C1 segment of cervical spinal cord (tissue), 14 donors: ENCODE results near the gene COG5.

Experiments used
- DNase-seq, 14 donors: peaks; one replicate each; lab custom pipeline; 2025; lab: John Stamatoyannopoulos, UW

The COG5 gene

DNA sequence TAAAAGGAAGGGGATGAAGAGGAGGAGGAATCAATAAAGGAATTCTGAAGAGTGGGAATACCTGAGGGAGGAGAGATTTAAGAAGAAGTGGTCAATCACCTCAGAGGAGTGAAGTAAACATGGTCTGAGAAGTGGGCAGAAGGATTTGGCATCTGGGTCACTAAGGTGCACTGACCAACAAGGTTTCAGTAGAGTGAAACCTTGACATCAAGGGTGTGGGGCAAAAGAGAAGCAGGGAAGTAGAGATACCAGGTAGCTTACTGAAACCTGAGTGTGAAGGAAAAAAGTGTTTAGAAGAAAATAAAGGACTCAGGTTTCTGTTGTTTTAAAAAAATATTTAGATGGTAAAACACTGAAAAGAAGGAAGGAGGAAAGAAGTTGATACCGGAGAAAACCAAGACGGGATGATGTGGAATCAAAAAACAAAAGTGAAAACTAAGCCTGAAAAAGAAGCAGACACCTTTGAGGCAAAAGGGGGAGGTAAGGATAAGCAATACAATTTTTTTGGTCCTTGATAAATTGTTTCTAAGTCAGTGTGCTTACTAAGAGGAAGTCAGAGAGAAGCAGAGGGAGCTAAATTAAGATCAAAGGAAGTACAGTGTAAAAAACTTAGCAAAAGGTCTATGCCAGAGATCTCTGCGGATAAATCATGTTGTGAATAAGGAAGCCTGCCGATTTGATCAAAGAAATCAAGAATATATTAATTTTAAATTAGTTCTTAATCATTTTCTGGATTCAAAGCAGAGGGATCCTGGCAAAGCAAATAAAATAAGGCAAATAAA, 231.0 kb downstream of the COG5 start:
- no peak for DNase-seq

DNA sequence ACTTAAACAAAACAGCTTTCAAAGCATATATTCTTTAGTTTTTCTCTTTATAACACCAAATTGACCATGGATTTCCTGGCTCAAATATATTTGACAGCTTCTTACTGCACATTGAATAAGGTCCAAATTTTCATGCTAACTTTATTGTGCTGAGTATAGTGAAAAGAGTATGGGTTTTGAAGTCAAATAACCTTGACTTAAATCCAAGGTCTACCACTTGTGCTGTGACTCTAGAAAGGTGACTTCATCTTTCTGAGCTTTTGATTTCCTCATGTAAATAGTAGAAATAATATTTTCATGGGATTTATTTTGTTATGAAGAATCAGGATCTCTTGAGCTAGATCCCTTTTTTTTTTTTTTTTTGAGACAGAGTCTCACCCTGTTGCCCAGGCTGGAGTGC, 233.2 kb downstream of the COG5 start:
- no peak for DNase-seq

DNA sequence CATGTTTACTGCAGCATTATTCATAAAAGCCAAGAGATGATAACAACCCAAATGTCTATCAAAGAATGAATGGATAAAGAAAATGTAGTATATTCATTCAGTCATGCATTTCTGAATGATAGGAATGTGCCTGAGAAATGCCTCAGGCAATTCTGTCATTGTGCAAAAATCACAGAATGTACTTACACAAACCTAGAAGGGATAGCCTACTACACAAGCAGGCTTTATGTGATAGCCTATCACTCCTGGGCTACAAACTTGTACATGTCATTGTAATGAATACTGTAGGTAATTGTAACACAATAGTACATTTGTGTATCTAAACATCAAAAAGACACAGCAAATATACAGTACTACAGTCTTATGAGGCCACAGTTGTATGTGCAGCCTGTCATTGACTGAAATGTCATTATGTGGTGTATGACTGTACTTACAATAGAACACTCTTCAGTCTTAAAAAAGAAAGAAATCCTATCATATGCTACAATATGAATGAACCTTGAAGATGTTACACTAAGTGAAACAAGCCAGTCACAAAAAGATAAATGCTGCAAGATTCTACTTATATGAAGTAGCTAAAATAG, 235.6 kb downstream of the COG5 start:
- no peak for DNase-seq

DNA sequence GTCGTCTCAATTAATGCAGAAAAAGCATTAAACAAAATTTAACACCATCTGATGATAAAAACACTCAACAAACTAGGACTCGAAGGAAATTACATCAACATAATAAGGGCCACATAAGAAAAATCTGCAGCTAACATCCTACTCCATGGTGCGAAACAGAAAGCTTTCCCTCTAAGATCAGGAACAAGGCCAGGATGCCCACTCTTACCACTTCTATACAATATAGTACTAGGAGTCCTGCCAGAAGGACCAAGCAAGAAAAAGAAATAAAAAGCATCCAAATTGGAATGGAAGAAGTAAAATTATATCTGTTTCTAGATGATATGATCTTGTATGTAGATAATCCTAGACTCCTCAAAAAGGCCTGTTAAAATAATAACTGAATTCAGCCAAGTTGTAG, 237.7 kb downstream of the COG5 start:
- no peak for DNase-seq

DNA sequence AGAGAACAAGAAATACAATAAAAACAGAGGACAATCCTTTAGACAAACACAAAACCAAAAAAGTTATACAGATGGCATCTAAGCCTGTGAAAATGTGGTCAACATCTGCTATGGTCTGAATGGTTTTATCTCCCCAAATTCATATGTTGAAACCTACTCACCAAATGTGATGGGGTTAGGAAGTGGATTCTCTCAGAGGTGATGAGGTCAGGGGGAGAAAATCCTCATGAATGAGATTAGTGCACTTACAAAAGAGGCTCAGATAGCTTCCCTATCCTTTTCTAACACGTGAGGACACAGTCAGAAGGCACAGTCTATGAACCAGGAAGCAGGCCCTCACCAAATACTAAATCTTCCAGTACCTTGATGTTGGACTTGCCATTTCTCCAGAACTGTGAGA, 241.7 kb downstream of the COG5 start:
- DNase-seq, result no peak

DNA sequence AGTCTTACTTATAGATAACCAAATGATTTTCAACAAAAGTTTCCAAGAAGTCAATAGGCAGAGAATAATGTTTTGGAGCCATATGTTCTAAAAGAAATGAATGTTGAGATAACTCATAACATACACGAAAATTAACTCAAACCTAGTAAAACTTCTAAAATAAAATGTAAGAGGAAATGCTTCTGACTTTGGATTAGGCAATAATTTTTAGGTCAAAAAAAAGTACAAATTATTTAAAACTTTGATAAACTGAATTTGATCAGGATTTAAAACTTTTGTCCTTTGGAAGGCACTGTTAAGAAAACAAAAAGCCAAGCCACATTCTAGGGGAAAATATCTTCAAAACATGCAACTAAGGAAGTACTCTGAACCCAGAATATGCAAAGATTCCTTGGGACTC, 242.1 kb downstream of the COG5 start:
- no peak for DNase-seq

DNA sequence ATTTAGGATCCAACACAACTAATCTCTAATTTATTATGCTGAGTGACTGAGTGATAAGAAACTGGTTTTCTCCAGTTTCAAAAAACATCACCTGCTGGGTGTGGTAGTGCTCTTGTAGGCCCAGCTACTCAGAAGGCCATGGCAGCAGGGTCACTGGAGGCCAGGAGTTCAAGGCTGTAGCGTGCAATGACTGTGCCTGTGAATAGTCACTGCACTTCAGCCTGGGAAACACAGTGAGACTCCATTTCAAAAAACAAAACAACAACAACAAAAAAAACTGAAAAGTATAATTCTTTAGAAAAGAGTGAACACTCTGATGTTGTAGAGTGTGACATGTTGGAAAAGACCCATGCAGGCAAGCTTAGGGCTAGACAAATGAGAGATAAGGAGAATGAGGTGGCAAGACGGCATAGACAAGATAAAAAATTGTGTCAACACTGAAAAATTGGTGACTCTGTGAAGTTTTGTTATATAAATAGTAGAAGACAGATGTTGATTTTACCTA, 243.9 kb downstream of the COG5 start:
- DNase-seq, result no peak

DNA sequence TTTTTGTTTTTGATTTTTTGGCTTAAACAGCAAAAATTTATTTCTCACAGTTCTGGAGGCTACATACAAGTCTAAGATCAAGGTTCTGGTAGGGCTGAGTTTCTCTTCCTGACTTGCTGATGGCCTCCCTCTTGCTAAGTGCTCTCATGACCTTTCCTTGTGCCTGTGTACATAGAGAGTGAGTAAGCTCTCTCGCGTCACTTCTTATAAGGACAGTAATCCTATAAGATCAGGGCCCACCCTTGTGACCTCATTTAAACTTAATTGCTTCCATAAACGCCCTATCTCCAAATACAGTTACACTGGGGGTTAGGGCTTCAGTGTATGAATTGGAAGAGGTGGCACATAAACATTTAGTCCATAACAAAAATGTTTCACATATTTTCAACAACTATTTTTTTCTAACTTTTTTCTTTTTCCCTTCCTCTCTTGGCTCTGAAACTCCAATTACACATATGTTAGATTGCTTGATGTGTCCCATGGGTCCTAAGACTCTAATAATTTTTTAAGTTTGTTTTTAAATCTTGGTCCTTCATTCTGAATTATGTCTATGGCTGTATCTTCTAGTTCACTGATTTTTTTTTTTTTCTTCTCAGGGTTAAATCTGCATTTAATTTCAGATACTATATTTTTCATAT, 245.1 kb downstream of the COG5 start:
- DNase-seq, result no peak

DNA sequence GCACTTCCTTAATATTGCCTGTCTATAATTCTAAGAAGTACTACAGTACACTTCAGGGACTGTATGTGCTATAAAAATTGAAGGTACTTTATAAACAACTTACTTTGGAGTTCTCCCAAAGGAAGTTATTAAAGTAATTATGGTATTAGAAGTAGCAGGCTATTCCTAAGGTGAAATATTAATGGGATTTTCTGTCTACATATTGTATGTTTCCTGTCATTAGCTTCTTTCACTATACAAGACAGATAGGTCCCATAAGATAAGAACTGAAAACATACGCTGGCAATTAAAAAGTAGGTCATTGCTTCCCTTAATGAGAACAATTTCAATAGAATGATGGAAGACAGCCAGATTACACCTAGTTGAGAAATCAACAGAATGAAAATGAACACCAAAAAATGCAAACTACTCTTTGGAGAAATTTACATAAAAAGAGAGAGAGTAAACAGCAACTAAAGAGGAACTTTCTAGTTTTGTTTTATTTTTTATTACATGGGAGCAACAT, 248.0 kb downstream of the COG5 start:
- DNase-seq, result peak in 1 of 14 donors; percentile 44

DNA sequence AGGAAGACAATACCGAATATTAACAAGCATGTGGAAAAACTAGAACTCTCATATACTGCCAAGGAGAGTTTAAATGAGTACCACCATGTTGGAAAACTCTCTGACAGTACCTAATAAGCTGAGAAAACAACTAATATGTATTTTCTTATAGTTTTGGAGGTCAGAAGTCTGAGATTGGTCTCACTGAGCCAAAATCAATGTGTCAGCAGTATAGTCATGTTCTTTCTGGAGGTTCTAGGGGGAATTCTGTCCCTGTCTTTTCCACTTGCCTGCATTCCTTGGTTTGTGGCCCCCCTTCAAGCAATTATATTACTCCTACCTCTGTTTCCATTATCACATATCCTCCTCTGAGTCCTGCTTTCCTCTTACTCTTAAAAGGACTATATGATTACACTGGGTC, 250.4 kb downstream of the COG5 start:
- DNase-seq, result no peak

DNA sequence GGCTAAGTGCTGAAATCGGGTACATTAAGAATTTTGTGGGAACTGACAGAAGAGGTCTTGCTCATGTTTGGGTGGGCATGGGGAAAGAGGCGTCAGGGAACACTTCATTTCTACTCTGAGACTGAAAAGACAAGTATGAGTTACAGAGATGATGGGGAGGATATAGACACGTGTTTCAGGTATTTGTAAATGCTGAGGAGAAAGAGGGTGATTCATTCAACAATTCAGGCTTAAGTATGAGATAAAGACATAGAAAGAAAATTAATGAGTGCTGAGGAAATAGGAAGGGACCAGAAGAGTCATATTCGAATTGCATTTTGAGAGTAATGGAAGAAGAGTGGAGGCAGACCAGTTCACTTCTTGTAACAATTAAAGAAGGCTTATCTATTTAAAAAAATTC, 251.3 kb downstream of the COG5 start:
- no peak for DNase-seq

DNA sequence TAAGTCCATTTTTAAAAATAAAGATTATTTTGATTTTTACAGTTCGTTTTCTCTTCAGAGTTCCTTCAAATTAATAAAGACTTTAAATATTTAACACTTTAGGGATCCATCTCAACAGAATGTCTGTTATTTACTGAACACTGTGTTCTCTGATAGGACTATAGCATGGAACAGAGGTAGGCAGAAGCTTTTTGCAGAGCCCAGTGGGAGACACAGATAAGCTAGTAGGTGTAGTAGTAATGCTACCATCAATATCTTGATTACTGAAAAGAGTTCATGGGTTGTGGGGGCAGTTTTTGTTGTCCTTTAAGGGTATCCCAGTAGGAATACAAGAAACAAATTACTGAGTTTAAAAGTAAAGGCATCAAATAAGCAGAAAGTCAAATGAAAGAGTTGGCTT, 254.4 kb downstream of the COG5 start:
- no peak for DNase-seq

DNA sequence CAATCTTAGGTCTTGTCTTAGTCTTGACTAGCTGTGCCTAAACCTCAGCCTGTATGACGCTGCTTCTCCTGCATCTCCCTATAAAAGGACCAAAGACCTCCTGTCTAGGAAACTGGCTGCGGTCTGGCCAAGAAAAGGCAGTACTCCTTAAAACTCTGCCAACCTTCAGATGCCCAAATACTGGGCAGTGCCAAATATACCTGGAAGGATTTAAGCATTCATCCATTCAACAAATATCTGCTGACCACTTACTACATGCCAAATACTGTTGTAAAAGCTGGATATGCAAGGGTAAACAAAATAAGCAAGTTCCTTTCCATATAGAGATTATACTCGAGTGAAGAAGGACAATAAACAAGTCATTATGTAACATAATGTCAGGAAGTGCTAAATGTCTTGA, 259.1 kb downstream of the COG5 start:
- peak in 1 of 14 donors; percentile 53 for DNase-seq

DNA sequence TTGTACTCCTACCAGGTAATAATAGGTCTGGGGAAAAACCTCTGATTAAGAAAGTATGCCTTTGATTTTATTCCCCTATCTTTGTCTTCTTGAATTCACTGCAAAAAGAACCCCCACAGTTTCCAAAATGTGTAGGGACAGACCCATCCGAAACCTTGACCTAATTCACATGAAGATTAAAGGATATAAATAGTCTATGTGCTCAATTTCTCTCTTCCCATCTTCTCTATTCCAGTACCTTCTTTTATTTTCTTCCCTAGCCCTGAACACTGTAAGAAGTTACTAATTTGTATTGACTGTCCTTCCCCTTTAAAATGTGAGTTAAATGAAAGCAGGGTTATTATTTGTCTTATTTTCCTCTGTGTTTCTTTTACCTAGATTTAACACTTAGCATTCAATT, 259.7 kb downstream of the COG5 start:
- no peak for DNase-seq

DNA sequence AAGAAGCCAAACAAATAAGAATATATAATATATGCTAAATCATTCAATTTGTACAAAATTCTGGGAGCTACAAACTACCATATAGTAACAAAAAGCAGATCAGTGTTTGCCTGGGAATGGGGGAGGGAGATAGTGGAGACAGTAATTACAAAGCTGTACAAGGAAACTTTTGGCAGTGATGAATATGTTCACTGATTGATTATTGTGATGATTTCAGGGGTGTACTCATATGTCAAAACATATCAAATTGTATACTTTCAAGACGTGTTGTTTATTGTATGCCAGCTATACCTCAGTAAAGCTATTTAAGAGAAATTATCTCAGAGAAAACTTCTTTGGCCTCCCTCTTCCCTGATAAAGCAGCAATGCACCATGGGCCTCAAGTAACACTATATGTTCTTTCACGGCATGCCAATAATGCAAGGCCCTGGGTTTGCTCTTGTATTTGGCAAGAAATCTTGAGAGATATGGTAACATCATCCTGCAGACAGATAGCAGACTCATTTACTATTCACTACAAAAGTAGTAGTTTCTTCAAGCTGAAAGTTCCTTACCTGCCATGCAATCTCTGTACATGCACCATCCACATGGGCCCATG, 261.4 kb downstream of the COG5 start:
- no peak for DNase-seq

DNA sequence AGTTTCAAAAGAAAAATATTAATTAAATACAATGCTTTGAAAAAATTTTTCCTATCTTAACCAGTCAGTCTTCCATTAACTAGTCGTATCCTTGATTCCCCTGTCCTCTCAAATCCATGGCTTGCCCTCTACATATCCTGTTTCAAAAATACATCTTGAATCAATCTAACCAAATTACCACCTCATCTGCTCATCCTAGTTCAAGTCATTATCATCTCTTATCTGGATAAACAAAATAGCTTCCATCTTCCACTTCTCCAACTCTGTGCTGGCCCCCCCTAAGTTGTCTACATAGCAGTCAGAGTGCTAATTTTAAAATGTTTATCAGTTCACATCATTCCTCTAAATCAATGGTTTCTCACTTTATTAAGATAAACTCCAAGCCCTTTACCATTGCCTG, 269.5 kb downstream of the COG5 start:
- DNase-seq, result no peak

DNA sequence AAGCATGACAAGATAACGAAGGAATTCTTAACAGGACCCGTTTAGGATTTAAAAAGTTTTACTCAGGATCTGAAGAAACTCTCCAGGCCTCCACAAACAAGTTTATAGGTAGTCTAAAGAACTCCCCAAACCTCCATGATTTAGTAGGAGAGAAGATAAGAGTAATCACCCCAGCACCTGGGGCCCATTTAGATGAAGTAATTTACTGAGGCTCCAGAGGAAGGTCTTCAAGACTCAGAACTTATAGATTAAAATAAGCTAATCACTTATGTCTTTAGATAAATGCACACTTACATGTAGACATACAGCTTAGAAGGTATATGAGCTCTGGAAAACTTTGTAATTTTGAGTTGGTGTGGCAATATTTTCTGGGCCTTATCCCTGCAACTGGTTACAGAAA, 271.1 kb downstream of the COG5 start:
- DNase-seq, result no peak

DNA sequence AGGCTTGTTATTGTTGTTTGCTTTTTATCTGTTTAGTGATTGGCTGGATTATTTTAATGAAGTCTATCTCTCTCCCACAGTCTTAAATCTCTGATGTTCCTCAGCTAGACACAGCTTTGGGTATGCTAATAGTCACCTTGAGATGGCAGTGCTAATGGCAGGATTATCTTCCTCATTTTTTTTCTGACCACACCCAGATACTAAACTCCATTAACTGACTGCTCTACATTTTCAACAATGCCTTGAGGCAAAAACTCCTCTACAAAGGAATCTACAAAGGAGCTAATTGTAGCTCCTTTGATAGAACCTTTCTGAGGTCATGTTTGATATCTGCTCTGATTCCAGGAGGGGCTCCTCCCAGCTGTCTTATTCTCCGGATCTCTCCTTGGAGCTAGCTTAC, 272.3 kb downstream of the COG5 start:
- no peak for DNase-seq

DNA sequence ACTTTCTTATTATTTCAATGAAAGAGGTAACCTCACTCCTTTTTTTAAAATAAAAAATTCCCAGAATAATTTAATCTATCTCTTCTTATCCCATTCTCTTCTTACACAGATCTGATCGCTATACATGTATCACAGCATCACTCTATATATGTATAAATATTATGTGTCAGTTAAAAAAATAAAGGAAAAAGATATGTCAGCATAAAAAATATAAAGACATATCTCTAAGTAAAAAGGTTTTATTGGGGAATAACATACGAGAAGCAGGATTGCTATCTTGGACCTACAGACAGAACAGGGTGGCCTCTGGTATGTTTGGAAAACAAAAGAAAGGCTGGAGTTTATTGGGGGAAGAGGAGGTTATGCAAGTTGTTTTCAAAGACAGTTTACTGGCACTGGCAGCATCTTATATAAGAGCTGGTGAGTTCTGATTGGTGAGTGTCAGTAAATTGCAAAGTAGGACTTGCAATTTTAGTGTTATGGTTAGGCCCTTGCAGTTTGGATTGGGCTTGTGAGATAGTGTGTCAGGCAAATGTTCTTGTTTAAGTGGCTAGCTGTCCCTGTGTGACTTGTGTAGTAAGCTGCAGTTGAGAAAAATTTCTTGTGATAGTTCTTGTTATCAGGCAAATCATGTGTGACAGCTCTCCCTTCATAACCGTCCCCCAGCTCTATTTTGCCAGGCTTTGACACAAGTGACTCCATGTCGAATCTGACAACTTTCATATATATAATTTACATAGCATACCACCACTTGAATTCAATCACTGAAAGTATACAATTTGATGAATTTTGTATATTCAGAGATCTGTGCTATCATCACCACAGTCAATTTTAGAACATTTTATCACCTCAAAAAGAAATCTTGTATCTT, 276.7 kb downstream of the COG5 start:
- peak in 1 of 14 donors; percentile 30 for DNase-seq

DNA sequence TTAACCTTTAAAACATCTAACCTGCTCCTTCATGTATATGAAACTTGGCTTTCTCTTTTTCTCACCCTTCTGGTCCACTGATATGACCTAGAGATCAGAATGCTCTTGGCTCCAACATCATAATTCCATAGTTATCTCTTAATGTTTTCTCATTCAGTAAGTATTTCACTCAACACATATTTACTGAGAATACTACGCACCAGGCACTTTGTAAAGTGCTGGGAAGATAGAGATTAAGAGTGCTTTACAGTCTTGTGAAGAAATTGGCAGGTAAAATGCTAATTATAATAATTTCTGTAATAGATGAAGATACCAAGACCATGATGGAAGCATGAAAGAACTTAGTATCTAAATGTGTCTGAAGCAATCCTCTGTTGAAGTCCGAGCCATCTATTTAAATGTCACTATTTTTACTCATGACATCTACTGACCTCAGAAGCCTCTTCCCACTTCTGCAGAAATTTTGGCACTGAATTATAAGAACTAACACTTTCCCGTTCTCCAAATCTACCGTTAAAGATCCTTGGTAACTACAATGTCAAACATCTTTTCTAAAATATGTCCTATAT, 278.7 kb downstream of the COG5 start:
- DNase-seq, result no peak

DNA sequence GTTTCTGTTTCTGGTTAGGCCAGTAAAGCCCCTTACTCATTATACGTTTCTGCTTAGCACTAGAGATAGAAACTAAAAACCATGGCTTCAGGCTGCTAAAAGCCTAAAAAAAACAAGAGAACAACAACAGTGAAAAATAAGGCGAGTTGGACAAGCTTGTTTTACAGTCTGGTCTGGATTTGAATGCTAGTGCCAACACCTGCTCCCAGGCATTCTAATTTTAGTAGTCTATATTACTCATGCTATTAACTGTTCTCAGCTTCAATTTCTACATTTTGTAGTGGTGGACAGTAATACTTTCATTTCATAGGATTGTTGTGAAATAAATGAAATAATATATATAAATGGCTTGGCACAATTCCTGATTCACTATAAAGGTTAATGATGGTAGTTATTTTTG, 286.4 kb downstream of the COG5 start:
- DNase-seq, result peak in 1 of 14 donors; percentile 62
